ENCODE data around the gene REV3L.

Gene REV3L

DNA sequence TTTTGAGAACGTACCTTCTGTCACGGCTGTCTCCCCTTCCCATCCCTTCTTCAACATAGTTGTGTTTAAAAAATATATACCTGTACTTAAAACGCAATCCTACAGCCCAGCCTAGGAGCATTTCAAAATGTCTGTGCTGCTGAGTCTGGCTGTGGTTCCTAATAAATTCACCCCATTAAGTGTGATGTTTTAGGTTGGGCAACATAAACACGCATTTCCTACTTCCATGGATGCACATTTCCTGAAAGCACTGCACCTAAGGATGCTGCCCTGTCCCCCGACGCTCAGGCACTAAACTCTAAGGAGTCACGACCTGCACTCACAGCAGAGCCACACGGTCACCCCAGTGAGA, 1.2 kb downstream of the REV3L start:
- no peak for TF ChIP-seq CTCF (conservative IDR thresholded peaks at IDR 0.05; ENCODE audit: low read depth, low read length)
- Histone ChIP-seq H3K4me3 (IDR thresholded peaks at IDR 0.05; ENCODE audit: insufficient read depth, low read depth, low read length) (no peak overlapping the region), H4K20me1 (ENCODE audit: insufficient read depth) (no peaks in the 10 kb centered on the region), H3K9ac (peak overlapping the region; percentile 96), H3K4me1 (ENCODE audit: low read depth, poor library complexity, severe bottlenecking) (peaks cover 41% of the 10 kb centered on the region), H3K36me3 (ENCODE audit: insufficient read depth) (no peaks in the 10 kb centered on the region), H3K27me3 (ENCODE audit: insufficient read depth, low read depth) (no peaks in the 10 kb centered on the region), H3K79me2 (ENCODE audit: insufficient read depth, low read depth) (peaks cover 60% of the 10 kb centered on the region), H2AFZ (ENCODE audit: low read depth) (peak overlapping the region; percentile 27), H3K27ac (peak overlapping the region; percentile 96), H3K4me2 (peak overlapping the region; percentile 86)

DNA sequence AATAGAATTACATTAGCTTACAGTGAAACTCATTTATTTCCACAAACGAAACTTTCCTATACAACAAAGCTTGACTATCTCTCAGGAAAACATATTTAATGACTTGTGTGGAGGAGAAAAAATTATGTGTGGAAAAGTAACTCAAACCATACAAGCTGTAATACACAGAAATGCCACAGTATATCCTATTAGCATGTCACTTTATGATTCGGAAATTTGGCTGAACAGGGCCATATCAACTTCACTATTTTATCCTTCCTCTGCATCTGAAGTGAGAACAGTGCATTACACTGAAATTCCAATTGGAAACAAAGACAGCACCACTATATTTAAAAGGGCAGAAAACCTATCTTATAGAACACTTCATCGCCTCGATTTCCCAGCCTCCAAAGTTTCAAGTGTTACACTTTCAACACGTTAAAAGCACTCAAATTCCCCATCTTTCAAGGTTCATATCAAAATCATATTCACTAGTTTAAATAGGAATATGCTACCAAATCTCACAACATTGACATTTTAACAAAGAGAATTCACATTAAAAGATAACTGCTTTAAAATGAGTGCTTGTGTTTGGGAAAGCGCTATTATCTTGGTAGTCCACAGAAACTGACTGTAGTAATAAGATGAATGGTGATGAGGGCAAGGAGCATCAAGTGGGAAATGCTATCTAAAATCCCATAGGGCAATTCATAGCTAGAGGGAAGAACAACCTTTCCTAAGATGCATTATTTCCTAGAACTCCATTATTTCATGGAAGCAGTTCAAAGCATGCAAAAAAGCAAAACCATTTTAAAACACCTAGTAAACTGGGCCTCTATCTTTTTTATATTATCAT, 1.8 kb downstream of the REV3L start:
- H3K27ac ChIP-seq = peak overlapping the region; percentile 96
- H3K4me2 ChIP-seq = peak overlapping the region; percentile 86
- H3K36me3 ChIP-seq (ENCODE audit: insufficient read depth) = no peaks in the 10 kb centered on the region
- peaks cover 66% of the 10 kb centered on the region for H3K79me2 ChIP-seq (ENCODE audit: insufficient read depth, low read depth)
- peaks cover 41% of the 10 kb centered on the region for H3K4me1 ChIP-seq (ENCODE audit: low read depth, poor library complexity, severe bottlenecking)
- no peaks in the 10 kb centered on the region for H4K20me1 ChIP-seq (ENCODE audit: insufficient read depth)
- H3K4me3 ChIP-seq (IDR thresholded peaks at IDR 0.05; ENCODE audit: insufficient read depth, low read depth, low read length) = no peak overlapping the region
- peak overlapping the region; percentile 96; the same call in 1 of the 2 replicates for H3K9ac ChIP-seq
- H2AFZ ChIP-seq (ENCODE audit: low read depth) = no peak overlapping the region
- no peaks in the 10 kb centered on the region for H3K27me3 ChIP-seq (ENCODE audit: insufficient read depth, low read depth)
- no peak for TF ChIP-seq CTCF (conservative IDR thresholded peaks at IDR 0.05; ENCODE audit: low read depth, low read length)

DNA sequence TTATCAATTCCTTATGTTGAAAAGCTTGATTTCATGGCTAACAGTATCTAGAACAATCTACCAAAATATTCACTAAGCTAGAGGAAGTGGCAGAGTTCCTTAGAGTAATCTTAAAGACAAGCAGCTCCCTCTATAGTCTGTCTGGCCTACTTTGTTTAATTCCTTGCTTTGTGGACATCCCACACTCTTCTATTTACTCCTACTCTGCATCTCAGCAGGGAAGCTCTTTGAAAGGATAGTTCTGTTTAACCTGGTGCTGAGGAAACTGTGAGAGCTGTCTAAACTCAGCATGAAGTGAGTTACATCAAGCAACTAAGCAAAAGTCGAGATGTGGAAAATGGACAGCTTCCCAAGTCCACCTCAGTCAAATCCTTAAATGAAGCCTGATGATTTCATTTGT, 4.3 kb downstream of the REV3L start:
- peaks cover 74% of the 10 kb centered on the region for H3K79me2 ChIP-seq (ENCODE audit: insufficient read depth, low read depth)
- H3K4me2 ChIP-seq = no peak overlapping the region; the same call in 1 of the 2 replicates
- H3K4me3 ChIP-seq (IDR thresholded peaks at IDR 0.05; ENCODE audit: insufficient read depth, low read depth, low read length) = no peak overlapping the region
- H3K27ac ChIP-seq = no peak overlapping the region; the same call in 1 of the 2 replicates
- no peaks in the 10 kb centered on the region for H4K20me1 ChIP-seq (ENCODE audit: insufficient read depth)
- no peaks in the 10 kb centered on the region for H3K27me3 ChIP-seq (ENCODE audit: insufficient read depth, low read depth)
- no peaks in the 10 kb centered on the region for H3K36me3 ChIP-seq (ENCODE audit: insufficient read depth)
- no peak for TF ChIP-seq CTCF (conservative IDR thresholded peaks at IDR 0.05; ENCODE audit: low read depth, low read length)
- peaks cover 30% of the 10 kb centered on the region for H3K4me1 ChIP-seq (ENCODE audit: low read depth, poor library complexity, severe bottlenecking)
- H3K9ac ChIP-seq = no peak overlapping the region
- no peak overlapping the region for H2AFZ ChIP-seq (ENCODE audit: low read depth)

DNA sequence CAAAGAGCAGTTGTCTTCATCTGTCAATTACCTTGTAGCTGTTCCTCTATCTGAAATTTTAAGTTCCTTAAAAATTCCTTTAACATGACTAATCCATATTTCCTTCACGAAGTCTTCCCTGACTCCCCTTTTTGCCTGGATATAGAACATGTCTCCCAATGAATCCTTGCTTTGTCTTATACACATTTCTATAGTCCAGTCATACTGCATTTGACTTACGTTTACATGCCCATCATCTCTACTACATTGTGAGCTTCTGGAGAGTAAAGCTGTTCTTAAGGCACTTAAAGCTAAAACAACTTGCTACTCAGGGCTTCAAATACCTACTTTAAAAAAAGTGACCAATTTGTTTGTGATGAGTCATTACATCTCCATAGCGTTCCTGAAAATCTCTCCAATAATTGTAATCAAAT, 4.9 kb downstream of the REV3L start:
- H3K4me1 ChIP-seq (ENCODE audit: low read depth, poor library complexity, severe bottlenecking) = peaks cover 30% of the 10 kb centered on the region
- no peak for TF ChIP-seq CTCF (conservative IDR thresholded peaks at IDR 0.05; ENCODE audit: low read depth, low read length)
- peaks cover 78% of the 10 kb centered on the region for H3K79me2 ChIP-seq (ENCODE audit: insufficient read depth, low read depth)
- no peak overlapping the region for H3K4me3 ChIP-seq (IDR thresholded peaks at IDR 0.05; ENCODE audit: insufficient read depth, low read depth, low read length)
- no peak overlapping the region for H3K27ac ChIP-seq
- no peak overlapping the region for H2AFZ ChIP-seq (ENCODE audit: low read depth)
- no peaks in the 10 kb centered on the region for H3K27me3 ChIP-seq (ENCODE audit: insufficient read depth, low read depth)
- H3K4me2 ChIP-seq = no peak overlapping the region
- H3K9ac ChIP-seq = no peak overlapping the region
- H3K36me3 ChIP-seq (ENCODE audit: insufficient read depth) = no peaks in the 10 kb centered on the region
- H4K20me1 ChIP-seq (ENCODE audit: insufficient read depth) = no peaks in the 10 kb centered on the region

All from KMS-11 (cell line).